GM23338 (cell line): Measurements from ENCODE around the gene TARBP2. TPM values are rescaled to one million over a fixed set of nuclear protein-coding genes. Genes with fewer than 3 reads are reported as not detected.
A peak's percentile ranks its signal among the peaks of the same experiment; 100 is the strongest.

Source experiments
- ATAC-seq: fragments of 200-7000 bp; cut with Tn5 transposase; 3 replicates; pipeline ENCODE4 v1.9.1; 2020
- DNase-seq: peaks from one replicate; pipeline ENCODE4 v3.0.0-alpha.2; 2015; ENCODE audit warnings: low spot score
- H2AFZ ChIP-seq: fragments of 200-600 bp; sonication (generic); 2 replicates; pipeline ENCODE4 v1.8.0; 2016; ENCODE audit warnings: antibody characterized with exemption, mild to moderate bottlenecking, moderate library complexity
- H3F3A ChIP-seq: fragments of 200-600 bp; sonication (generic); replicated peaks from 2 replicates; pipeline ENCODE4 v1.8.0; 2017; ENCODE audit warnings: antibody characterized with exemption, mixed run types, low read depth
- H3K27ac ChIP-seq: fragments of 200-600 bp; sonication (generic); 2 replicates; pipeline ENCODE4 v1.6.1; 2016; ENCODE audit warnings: low read depth
- H3K27me3 ChIP-seq: fragments of 200-600 bp; sonication (generic); 2 replicates; pipeline ENCODE4 v1.8.0; 2016; ENCODE audit warnings: mild to moderate bottlenecking, mixed run types, moderate library complexity; ENCODE audit not compliant: insufficient read depth
- H3K36me3 ChIP-seq: fragments of 200-600 bp; sonication (generic); 2 replicates; pipeline ENCODE4 v1.8.0; 2016; ENCODE audit warnings: mild to moderate bottlenecking; ENCODE audit not compliant: insufficient read depth
- H3K4me1 ChIP-seq: fragments of 200-600 bp; sonication (generic); 2 replicates; pipeline ENCODE4 v1.8.0; 2016; ENCODE audit warnings: mild to moderate bottlenecking, moderate library complexity; ENCODE audit not compliant: insufficient read depth
- H3K4me2 ChIP-seq: fragments of 200-600 bp; sonication (generic); 2 replicates; pipeline ENCODE4 v1.7.1; 2017; ENCODE audit warnings: mixed run types
- H3K4me3 ChIP-seq: fragments of 200-600 bp; sonication (generic); 2 replicates; pipeline ENCODE4 v1.6.1; 2016; ENCODE audit warnings: mixed run types
- H3K79me2 ChIP-seq: fragments of 200-600 bp; sonication (generic); replicated peaks from 2 replicates; pipeline ENCODE4 v1.8.0; 2017; ENCODE audit warnings: mild to moderate bottlenecking; ENCODE audit not compliant: insufficient read depth
- H3K9me2 ChIP-seq: fragments of 200-600 bp; sonication (generic); 2 replicates; pipeline ENCODE4 v1.8.0; 2017; ENCODE audit not compliant: insufficient read depth
- H4K20me1 ChIP-seq: fragments of 200-600 bp; sonication (generic); replicated peaks from 2 replicates; pipeline ENCODE4 v1.8.0; 2017; ENCODE audit warnings: mild to moderate bottlenecking; ENCODE audit not compliant: insufficient read depth
- H3K27ac Mint-ChIP-seq: 2 replicates; pipeline ENCODE4 v1.8.0; 2020; ENCODE audit warnings: inconsistent platforms, mild to moderate bottlenecking, moderate library complexity, mixed read lengths
- H3K27me3 Mint-ChIP-seq: 3 replicates; pipeline ENCODE4 v1.8.0; 2022; ENCODE audit warnings: low read depth, mild to moderate bottlenecking, moderate library complexity, mixed read lengths, inconsistent platforms; ENCODE audit not compliant: insufficient read depth, poor library complexity
- H3K36me3 Mint-ChIP-seq: 3 replicates; pipeline ENCODE4 v1.8.0; 2021; ENCODE audit warnings: low read depth, mild to moderate bottlenecking, inconsistent platforms, moderate library complexity, mixed read lengths
- H3K4me1 Mint-ChIP-seq: 3 replicates; pipeline ENCODE4 v1.8.0; 2020; ENCODE audit warnings: mild to moderate bottlenecking, inconsistent platforms, mixed read lengths
- H3K4me3 Mint-ChIP-seq: 3 replicates; pipeline ENCODE4 v1.8.0; 2021; ENCODE audit warnings: moderate library complexity, mild to moderate bottlenecking, inconsistent platforms, mixed read lengths
- H3K9me3 Mint-ChIP-seq: 3 replicates; pipeline ENCODE4 v1.8.0; 2020; ENCODE audit warnings: moderate library complexity, mild to moderate bottlenecking, inconsistent platforms, mixed read lengths
- CREB1 ChIP-seq: fragments of 250-450 bp; sonication (Bioruptor Pico); IDR thresholded peaks from 2 replicates; pipeline ENCODE4 v1.5.0; 2020; ENCODE audit warnings: low read depth, mild to moderate bottlenecking, moderate library complexity
- EZH2 ChIP-seq: fragments of 200-600 bp; sonication (generic); IDR thresholded peaks from one replicate; pipeline ENCODE4 v1.8.0; 2017; ENCODE audit warnings: antibody characterized with exemption, mild to moderate bottlenecking, low read depth; ENCODE audit not compliant: unreplicated experiment
- EZH2phosphoT487 ChIP-seq: fragments of 200-600 bp; sonication (generic); IDR thresholded peaks from one replicate; pipeline ENCODE4 v1.8.1; 2018; ENCODE audit warnings: antibody characterized with exemption; ENCODE audit not compliant: unreplicated experiment
- JUNB ChIP-seq: IDR thresholded peaks from one replicate; pipeline ENCODE4 v1.6.1; 2016; ENCODE audit warnings: antibody characterized with exemption; ENCODE audit not compliant: unreplicated experiment
- NANOG ChIP-seq: IDR thresholded peaks from 2 replicates; pipeline ENCODE4 v1.6.1; 2016; ENCODE audit warnings: antibody characterized with exemption, borderline replicate concordance
- POLR2AphosphoS5 ChIP-seq: IDR thresholded peaks from 2 replicates; pipeline ENCODE4 v1.6.1; 2016; ENCODE audit warnings: antibody characterized with exemption, low read depth
- STAT1 ChIP-seq: IDR thresholded peaks from one replicate; pipeline ENCODE4 v1.6.1; 2016; ENCODE audit warnings: antibody characterized with exemption; ENCODE audit not compliant: unreplicated experiment
- ZNF114 ChIP-seq: fragments of 250-450 bp; sonication (Bioruptor Pico); IDR thresholded peaks from 2 replicates; pipeline ENCODE4 v1.5.0; 2020; ENCODE audit warnings: mild to moderate bottlenecking, moderate library complexity
- ZNF331 ChIP-seq: fragments of 250-450 bp; sonication (Bioruptor Pico); IDR thresholded peaks from 2 replicates; pipeline ENCODE4 v1.5.0; 2020; ENCODE audit warnings: low read depth, mild to moderate bottlenecking, moderate library complexity
- polyA plus RNA-seq: library from polyadenylated mRNA; unstranded; fragments of >200 nt; fragmentation: Nextera tagmentation; extraction: Ambion mirVana; gene quantifications from 2 replicates; pipeline ENCODE4 v1.2.1, GENCODE V29; 2016
- total RNA-seq: library from RNA; depleted of rRNA; stranded (reverse); fragments of >200 nt; shearing (Covaris generic); gene quantifications from 2 replicates; pipeline ENCODE4 v1.2.3, GENCODE V29; 2014
- TF ChIP-seq, protein P1 (sequence below), 2 experiments: fragments of 200-600 bp in 1 of 2; sonication (generic) in 1 of 2; conservative IDR thresholded peaks; 2 replicates each; pipeline versions ENCODE4 v1.5.1 to v1.6.1; 2016 to 2017; ENCODE audit warnings: antibody characterized with exemption in 2 of 2, low read depth in 2 of 2, mild to moderate bottlenecking in 2 of 2, moderate library complexity in 1 of 2
- TF ChIP-seq, protein P2 (sequence below): IDR thresholded peaks from 2 replicates; pipeline ENCODE4 v1.6.1; 2016; ENCODE audit warnings: antibody characterized with exemption
- TF ChIP-seq, protein P3 (sequence below): fragments of 250-450 bp; sonication (Bioruptor Pico); IDR thresholded peaks from 2 replicates; pipeline ENCODE4 v1.5.0; 2020; ENCODE audit warnings: mild to moderate bottlenecking, moderate library complexity

Gene TARBP2
- total and polyA plus RNA-seq, 2 experiments from 2014 or later, result 57.0 to 83.4 TPM

DNA sequence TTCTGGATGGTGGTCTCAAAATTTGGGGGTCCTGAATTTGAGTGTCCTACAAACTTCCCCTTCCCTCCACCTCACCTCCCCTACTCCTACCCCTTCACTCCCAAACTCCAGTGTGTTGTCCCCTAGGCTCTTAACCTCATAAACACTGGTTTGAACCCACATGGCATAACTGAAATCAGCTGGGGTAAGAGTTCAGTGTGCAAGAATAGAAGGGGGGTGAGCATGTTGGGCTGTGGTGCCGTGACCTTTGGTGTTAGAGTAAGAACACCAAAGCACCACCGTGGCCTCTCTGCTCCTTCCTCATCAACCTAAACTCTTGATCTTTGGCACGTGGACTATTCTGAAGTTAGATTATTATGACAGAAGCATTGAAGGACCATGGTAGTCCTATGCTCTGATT is 38.1 kb upstream of the TARBP2 start:
- Histone ChIP-seq H2AFZ (no peak overlapping the region), H3K4me1 (peaks cover 11% of the 10 kb centered on the region; the same call in 1 of the 2 replicates), H3K27me3 (no peaks in the 10 kb centered on the region), H3K9me2 (no peaks in the 10 kb centered on the region), H3F3A (peaks cover 66% of the 10 kb centered on the region), H4K20me1 (peaks cover 89% of the 10 kb centered on the region), H3K4me3 (no peak overlapping the region), H3K79me2 (peaks cover 95% of the 10 kb centered on the region), H3K36me3 (peaks cover 97% of the 10 kb centered on the region), H3K27ac (no peak overlapping the region), H3K4me2 (no peak overlapping the region)
- Mint-ChIP-seq H3K36me3 (peaks cover 100% of the 10 kb centered on the region), H3K27me3 (peaks cover 8% of the 10 kb centered on the region), H3K4me3 (no peak overlapping the region), H3K9me3 (no peaks in the 10 kb centered on the region), H3K4me1 (peaks cover 52% of the 10 kb centered on the region), H3K27ac (no peak overlapping the region)
- ATAC-seq (no peak), DNase-seq (no peak)
- no peak for TF ChIP-seq EZH2

DNA sequence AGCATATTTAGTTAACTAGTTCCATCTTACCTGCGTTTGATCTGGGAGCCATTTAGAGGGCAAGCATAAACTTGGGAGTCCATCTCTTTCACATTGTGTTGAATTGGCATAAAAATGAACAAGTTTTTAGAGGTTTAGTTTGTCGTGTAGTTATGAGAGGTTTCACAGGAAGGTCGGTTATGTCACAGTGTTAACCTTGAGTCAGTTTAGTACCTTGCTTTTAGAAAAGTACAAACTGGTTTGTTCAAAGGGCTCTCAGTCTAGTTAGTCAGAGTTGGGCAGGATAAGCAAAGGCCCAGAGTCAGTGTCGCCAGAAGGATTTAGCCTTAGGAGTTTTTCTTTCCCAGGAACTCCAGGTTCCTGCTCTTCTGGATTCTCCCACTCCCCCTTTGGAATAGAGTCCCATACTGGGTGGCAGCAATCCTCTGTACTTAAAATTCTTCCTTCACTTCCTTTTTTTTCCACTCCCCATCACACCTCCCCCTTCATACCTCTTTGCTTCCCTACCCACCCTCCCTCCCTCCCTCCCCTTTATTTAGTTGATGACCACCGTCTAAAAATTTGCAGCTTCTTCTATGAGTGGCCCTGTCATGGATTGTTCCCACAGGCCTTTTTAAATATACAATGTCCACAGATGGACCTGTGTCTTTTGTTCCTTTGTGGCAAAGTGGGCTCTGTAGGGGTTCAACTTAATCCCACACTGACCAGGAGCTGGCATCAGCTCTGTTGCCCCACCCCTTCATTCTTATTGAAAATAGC is 37.1 kb upstream of the TARBP2 start:
- Mint-ChIP-seq H3K4me1 (peaks cover 52% of the 10 kb centered on the region), H3K4me3 (no peak overlapping the region), H3K27me3 (peaks cover 2% of the 10 kb centered on the region), H3K27ac (0 out of 2 replicates have a peak overlapping the region, but pooled peaks have one; percentile 16), H3K36me3 (peaks cover 100% of the 10 kb centered on the region), H3K9me3 (no peaks in the 10 kb centered on the region)
- peaks cover 68% of the 10 kb centered on the region for H3F3A ChIP-seq
- DNase-seq (no peak), ATAC-seq (peak; percentile 14)
- no peak overlapping the region for H3K4me2 ChIP-seq
- peaks cover 91% of the 10 kb centered on the region for H4K20me1 ChIP-seq
- peaks cover 11% of the 10 kb centered on the region; the same call in 1 of the 2 replicates for H3K4me1 ChIP-seq
- no peaks in the 10 kb centered on the region for H3K9me2 ChIP-seq
- no peaks in the 10 kb centered on the region for H3K27me3 ChIP-seq
- H3K79me2 ChIP-seq, result peaks cover 95% of the 10 kb centered on the region
- peaks cover 97% of the 10 kb centered on the region for H3K36me3 ChIP-seq
- no peak overlapping the region for H2AFZ ChIP-seq
- H3K27ac ChIP-seq, result peak overlapping the region; percentile 67
- H3K4me3 ChIP-seq, result no peak overlapping the region
- no peak for TF ChIP-seq JUNB
- TF ChIP-seq ZNF331 (CRISPR knock-in tag), result no peak
- TF ChIP-seq CREB1 (CRISPR knock-in tag), result no peak
- TF ChIP-seq, protein P1, sequence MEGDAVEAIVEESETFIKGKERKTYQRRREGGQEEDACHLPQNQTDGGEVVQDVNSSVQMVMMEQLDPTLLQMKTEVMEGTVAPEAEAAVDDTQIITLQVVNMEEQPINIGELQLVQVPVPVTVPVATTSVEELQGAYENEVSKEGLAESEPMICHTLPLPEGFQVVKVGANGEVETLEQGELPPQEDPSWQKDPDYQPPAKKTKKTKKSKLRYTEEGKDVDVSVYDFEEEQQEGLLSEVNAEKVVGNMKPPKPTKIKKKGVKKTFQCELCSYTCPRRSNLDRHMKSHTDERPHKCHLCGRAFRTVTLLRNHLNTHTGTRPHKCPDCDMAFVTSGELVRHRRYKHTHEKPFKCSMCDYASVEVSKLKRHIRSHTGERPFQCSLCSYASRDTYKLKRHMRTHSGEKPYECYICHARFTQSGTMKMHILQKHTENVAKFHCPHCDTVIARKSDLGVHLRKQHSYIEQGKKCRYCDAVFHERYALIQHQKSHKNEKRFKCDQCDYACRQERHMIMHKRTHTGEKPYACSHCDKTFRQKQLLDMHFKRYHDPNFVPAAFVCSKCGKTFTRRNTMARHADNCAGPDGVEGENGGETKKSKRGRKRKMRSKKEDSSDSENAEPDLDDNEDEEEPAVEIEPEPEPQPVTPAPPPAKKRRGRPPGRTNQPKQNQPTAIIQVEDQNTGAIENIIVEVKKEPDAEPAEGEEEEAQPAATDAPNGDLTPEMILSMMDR (conservative IDR thresholded peaks at IDR 0.05; ENCODE audit: low read depth in 2 of 2), result no peak
- no peak for TF ChIP-seq ZNF114 (CRISPR knock-in tag)
- TF ChIP-seq, protein P2, sequence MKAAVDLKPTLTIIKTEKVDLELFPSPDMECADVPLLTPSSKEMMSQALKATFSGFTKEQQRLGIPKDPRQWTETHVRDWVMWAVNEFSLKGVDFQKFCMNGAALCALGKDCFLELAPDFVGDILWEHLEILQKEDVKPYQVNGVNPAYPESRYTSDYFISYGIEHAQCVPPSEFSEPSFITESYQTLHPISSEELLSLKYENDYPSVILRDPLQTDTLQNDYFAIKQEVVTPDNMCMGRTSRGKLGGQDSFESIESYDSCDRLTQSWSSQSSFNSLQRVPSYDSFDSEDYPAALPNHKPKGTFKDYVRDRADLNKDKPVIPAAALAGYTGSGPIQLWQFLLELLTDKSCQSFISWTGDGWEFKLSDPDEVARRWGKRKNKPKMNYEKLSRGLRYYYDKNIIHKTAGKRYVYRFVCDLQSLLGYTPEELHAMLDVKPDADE, result no peak
- TF ChIP-seq STAT1, result no peak
- no peak for TF ChIP-seq NANOG
- TF ChIP-seq POLR2AphosphoS5, result no peak
- no peak for TF ChIP-seq EZH2phosphoT487
- TF ChIP-seq, protein P3, sequence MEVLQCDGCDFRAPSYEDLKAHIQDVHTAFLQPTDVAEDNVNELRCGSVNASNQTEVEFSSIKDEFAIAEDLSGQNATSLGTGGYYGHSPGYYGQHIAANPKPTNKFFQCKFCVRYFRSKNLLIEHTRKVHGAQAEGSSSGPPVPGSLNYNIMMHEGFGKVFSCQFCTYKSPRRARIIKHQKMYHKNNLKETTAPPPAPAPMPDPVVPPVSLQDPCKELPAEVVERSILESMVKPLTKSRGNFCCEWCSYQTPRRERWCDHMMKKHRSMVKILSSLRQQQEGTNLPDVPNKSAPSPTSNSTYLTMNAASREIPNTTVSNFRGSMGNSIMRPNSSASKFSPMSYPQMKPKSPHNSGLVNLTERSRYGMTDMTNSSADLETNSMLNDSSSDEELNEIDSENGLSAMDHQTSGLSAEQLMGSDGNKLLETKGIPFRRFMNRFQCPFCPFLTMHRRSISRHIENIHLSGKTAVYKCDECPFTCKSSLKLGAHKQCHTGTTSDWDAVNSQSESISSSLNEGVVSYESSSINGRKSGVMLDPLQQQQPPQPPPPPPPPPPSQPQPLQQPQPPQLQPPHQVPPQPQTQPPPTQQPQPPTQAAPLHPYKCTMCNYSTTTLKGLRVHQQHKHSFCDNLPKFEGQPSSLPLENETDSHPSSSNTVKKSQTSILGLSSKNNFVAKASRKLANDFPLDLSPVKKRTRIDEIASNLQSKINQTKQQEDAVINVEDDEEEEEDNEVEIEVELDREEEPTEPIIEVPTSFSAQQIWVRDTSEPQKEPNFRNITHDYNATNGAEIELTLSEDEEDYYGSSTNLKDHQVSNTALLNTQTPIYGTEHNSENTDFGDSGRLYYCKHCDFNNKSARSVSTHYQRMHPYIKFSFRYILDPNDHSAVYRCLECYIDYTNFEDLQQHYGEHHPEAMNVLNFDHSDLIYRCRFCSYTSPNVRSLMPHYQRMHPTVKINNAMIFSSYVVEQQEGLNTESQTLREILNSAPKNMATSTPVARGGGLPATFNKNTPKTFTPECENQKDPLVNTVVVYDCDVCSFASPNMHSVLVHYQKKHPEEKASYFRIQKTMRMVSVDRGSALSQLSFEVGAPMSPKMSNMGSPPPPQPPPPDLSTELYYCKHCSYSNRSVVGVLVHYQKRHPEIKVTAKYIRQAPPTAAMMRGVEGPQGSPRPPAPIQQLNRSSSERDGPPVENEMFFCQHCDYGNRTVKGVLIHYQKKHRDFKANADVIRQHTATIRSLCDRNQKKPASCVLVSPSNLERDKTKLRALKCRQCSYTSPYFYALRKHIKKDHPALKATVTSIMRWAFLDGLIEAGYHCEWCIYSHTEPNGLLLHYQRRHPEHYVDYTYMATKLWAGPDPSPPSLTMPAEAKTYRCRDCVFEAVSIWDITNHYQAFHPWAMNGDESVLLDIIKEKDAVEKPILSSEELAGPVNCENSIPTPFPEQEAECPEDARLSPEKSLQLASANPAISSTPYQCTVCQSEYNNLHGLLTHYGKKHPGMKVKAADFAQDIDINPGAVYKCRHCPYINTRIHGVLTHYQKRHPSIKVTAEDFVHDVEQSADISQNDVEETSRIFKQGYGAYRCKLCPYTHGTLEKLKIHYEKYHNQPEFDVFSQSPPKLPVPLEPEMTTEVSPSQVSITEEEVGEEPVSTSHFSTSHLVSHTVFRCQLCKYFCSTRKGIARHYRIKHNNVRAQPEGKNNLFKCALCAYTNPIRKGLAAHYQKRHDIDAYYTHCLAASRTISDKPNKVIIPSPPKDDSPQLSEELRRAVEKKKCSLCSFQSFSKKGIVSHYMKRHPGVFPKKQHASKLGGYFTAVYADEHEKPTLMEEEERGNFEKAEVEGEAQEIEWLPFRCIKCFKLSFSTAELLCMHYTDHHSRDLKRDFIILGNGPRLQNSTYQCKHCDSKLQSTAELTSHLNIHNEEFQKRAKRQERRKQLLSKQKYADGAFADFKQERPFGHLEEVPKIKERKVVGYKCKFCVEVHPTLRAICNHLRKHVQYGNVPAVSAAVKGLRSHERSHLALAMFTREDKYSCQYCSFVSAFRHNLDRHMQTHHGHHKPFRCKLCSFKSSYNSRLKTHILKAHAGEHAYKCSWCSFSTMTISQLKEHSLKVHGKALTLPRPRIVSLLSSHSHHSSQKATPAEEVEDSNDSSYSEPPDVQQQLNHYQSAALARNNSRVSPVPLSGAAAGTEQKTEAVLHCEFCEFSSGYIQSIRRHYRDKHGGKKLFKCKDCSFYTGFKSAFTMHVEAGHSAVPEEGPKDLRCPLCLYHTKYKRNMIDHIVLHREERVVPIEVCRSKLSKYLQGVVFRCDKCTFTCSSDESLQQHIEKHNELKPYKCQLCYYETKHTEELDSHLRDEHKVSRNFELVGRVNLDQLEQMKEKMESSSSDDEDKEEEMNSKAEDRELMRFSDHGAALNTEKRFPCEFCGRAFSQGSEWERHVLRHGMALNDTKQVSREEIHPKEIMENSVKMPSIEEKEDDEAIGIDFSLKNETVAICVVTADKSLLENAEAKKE (CRISPR knock-in tag), result no peak
- no peak for TF ChIP-seq EZH2
